NOMO-1 treated with DMSO at 0.1 percent for 48 hours (cell line): ENCODE measurements around the gene ARHGDIB.

Source experiments
- DNase-seq: peaks from one replicate; lab custom pipeline; 2025; ENCODE audit not compliant: unreplicated experiment; lab: John Stamatoyannopoulos, UW

ARHGDIB gene

GRCh38 chr12:14957551-14958168, 3.7 kb downstream of the ARHGDIB start:
- DNase-seq, result peak; percentile 23

- DNase-seq, result no peak
Observed at GRCh38 chr12:14956905-14957304, 4.5 kb downstream of the ARHGDIB start.

- DNase-seq, result peak; percentile 98
Observed at GRCh38 chr12:14956024-14956891, 5.1 kb downstream of the ARHGDIB start.

- DNase-seq, result no peak
Observed at GRCh38 chr12:14954269-14954668, 7.1 kb downstream of the ARHGDIB start.

- DNase-seq, result no peak
Observed at GRCh38 chr12:14953752-14954151, 7.6 kb downstream of the ARHGDIB start.

- peak; percentile 83 for DNase-seq
Observed at GRCh38 chr12:14952299-14952921, 9.0 kb downstream of the ARHGDIB start.

- no peak for DNase-seq
Observed at GRCh38 chr12:14951851-14952250, 9.6 kb downstream of the ARHGDIB start.

GRCh38 chr12:14950982-14951746, 10.2 kb downstream of the ARHGDIB start:
- no peak for DNase-seq

GRCh38 chr12:14950421-14950820, 11.0 kb downstream of the ARHGDIB start:
- no peak for DNase-seq

GRCh38 chr12:14949631-14950030, 11.8 kb downstream of the ARHGDIB start:
- DNase-seq, result no peak

- DNase-seq, result peak; percentile 99
Observed at GRCh38 chr12:14948672-14949071, 12.7 kb downstream of the ARHGDIB start.

GRCh38 chr12:14946861-14947260, 14.5 kb downstream of the ARHGDIB start:
- DNase-seq, result no peak

GRCh38 chr12:14946162-14946561, 15.2 kb downstream of the ARHGDIB start:
- DNase-seq, result no peak

GRCh38 chr12:14942196-14942931, 19.0 kb downstream of the ARHGDIB start:
- DNase-seq, result no peak

- no peak for DNase-seq
Observed at GRCh38 chr12:14941369-14941768, 20.0 kb downstream of the ARHGDIB start.

- no peak for DNase-seq
Observed at GRCh38 chr12:14938301-14938700, 23.1 kb downstream of the ARHGDIB start, which contains the start of gene ERP27. Gene ERP27, minus strand, starts transcription at chr12:14938537. Its CDS starts 29 bp downstream, at chr12:14938508.

GRCh38 chr12:14937689-14938088, 23.7 kb downstream of the ARHGDIB start:
- DNase-seq, result no peak

- DNase-seq, result no peak
Observed at GRCh38 chr12:14937014-14937413, 24.4 kb downstream of the ARHGDIB start.

GRCh38 chr12:14936224-14936861, 25.1 kb downstream of the ARHGDIB start:
- no peak for DNase-seq

- no peak for DNase-seq
Observed at GRCh38 chr12:14935031-14935430, 26.4 kb downstream of the ARHGDIB start.
